NCI-H2029 (cell line): ENCODE data around the gene C5orf15.
"Not testable (repeated sequence)": the region's sequence is repeated elsewhere in the genome, so short reads cannot be mapped to it uniquely, and the experiment has no call there.

Experiments used
- DNase-seq: peaks from one replicate; lab custom pipeline; 2025; lab: John Stamatoyannopoulos, UW

The C5orf15 gene

GRCh38 chr5:133994297-133994989 is 26.0 kb upstream of the C5orf15 start:
- no peak for DNase-seq

GRCh38 chr5:133993185-133993936 is 24.9 kb upstream of the C5orf15 start:
- peak; percentile 56 for DNase-seq

GRCh38 chr5:133992429-133993155 is 24.2 kb upstream of the C5orf15 start:
- DNase-seq = peak; percentile 50

GRCh38 chr5:133991171-133991910 is 22.9 kb upstream of the C5orf15 start:
- DNase-seq = no peak

GRCh38 chr5:133990396-133990795 is 22.0 kb upstream of the C5orf15 start:
- peak; percentile 83 for DNase-seq

DNA sequence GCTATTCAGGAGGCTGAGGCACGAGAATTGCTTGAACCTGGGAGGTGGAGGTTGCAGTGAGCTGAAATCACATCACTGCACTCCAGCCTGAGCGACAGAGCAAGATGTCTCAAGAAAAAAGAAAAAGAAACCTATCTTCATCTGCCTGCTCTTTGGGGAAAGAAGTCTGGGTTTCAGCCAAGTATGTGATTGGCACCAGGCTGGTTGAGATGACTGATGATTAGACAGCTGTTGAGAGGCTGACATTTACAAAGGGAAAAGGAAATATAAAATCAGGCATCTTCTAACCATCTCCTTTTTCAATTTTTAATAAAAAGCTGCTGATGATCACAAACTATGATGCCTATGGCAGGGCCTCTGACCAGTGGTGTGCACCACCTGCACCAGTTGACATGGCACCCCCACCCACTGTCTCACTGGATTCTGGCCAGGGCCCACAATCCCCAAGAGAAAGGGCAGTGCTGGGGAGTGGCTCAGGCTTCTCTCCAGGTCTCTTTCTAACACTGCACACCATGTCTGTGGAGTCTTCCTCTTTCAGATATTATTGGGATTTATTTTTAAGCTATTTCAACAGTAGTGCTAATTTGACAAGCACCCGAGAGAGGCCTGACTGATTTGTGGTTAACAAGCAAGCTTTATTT is 17.2 kb upstream of the C5orf15 start:
- DNase-seq = no peak

- DNase-seq = no peak
These were observed 15.2 kb upstream of the C5orf15 start for GRCh38 chr5:133983674-133984073.

- DNase-seq = no peak
These were observed 13.3 kb upstream of the C5orf15 start for GRCh38 chr5:133981714-133982113.

GRCh38 chr5:133980652-133981051 is 12.2 kb upstream of the C5orf15 start:
- DNase-seq = no peak

DNA sequence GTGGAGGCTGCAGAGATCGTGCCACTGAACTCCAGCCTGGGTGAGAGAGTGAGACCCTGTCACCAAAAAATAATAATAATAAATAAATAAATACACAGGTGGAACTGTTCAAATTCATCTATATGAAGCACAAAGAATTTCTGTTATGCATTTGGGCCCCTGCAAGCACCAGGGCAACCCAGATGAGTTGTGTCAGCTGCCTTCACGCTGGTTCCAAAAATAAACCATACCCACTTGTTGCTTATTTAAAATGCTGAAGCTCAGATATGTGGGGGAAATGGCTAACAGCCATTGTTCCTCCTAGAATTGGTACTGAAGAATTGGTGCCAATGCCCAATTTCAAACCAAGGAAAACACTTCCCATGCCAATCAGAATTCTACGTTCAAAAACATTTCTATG is 10.5 kb upstream of the C5orf15 start:
- no peak for DNase-seq

DNA sequence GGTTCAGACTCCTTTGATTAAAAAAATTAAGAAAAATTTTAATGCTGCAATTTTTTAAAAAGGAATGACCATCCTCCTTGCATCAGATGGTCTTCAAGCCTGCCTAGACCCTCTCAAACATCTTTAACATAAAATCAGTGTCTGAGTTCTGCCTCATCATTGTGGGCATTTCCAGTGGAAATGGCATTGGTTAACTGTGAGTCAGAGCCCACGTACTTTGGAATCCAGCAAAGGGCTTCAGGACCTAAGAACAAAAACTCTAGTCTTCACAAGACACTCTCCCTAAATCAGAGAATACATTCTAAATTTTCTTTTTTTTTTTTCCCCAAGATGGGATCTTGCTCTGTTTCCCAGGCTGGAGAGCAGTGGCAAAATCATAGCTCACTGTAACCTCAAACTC is 9.4 kb upstream of the C5orf15 start:
- no peak for DNase-seq

DNA sequence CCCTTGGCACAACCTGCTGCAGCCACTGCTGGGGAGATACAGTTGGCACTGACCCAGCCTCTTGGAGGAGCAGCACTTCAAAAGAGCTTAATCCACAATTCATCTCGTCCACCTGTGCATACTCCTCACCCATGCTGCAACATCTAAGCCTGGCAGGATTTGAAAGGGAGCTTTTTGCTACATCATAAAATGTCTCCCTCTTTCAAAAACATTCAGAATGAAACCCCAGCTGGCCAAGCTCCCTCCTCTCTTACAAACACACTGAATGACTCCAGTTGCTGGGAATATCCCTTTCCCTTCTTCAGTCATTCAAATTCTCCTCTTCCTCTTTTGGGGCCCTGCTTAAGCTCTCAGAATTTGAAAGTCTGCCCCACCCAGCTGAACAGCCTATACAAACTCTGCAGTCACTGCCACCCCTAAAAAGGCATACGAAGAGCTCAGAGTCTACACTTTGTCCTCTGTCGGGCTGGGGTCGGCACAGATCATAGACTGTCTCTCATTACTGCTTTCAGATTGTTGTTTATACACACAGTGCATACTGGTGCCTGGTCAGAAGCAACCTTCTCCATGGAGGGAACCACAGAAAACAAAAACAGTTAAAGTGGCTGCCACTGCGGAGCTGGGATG is 8.8 kb upstream of the C5orf15 start:
- peak; percentile 53 for DNase-seq

DNA sequence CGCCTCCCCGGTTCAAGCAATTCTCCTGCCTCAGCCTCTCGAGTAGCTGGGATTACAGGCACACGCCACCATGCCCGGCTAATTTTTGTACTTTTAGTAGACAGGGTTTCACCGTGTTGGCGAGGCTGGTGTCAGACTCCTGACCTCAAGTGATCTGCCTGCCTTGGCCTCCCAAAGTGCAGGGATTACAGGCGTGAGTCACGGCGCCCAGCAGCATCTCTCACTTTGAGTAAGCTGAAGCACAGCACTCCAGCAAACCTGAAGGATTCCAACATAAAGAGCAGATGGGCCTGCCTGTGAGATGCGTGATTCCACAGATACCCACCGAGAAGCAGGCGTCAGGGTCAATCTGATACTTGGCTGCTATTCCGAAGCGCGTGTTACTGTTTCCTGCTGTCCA is 7.1 kb upstream of the C5orf15 start:
- not testable (repeated sequence) for DNase-seq

DNA sequence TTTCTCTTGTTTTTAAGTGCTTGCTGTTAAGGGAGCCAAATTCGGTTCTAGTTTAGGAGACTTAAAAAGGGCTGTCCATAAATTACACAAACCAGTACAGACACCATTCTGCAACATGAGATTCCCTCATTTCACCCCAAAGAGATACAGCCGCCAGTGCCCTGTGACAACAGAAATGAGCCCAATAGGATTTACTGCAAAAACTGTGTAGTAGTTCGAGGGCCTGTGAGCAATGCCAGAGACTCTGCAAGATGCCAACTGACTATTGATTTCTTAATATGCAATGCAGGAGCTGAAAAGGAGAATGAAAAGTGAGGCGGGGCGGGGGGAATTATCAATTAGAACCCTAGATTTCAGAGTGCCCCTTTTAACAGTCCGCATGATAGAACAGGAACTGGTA is 5.7 kb upstream of the C5orf15 start:
- DNase-seq = no peak

DNA sequence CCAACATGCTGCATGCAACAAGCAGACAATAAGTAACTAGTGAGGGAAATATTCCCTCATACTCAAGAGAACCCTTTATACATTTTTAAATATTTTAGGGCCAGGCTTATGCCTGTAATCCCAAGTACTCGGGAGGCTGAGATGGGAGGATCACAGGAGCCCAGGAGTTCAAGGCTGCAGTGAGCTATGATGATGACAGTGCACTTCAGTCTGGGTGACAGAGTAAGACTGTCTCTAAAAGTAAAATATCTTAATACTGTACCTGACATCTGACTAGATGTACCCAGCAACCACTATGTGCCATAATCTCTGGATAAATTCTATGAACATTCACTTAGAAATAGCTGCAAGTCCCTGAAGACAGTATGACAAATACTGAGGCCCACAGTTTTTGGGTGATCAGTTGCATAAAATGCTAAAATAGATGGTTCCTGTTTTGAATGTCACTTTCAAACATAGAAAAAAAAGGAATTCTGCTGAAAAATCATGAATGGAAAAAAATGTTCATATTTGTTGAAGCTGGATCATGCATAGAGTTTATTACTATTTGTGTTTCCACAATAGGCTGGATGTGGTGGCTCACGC is 2.0 kb upstream of the C5orf15 start:
- DNase-seq = no peak

DNA sequence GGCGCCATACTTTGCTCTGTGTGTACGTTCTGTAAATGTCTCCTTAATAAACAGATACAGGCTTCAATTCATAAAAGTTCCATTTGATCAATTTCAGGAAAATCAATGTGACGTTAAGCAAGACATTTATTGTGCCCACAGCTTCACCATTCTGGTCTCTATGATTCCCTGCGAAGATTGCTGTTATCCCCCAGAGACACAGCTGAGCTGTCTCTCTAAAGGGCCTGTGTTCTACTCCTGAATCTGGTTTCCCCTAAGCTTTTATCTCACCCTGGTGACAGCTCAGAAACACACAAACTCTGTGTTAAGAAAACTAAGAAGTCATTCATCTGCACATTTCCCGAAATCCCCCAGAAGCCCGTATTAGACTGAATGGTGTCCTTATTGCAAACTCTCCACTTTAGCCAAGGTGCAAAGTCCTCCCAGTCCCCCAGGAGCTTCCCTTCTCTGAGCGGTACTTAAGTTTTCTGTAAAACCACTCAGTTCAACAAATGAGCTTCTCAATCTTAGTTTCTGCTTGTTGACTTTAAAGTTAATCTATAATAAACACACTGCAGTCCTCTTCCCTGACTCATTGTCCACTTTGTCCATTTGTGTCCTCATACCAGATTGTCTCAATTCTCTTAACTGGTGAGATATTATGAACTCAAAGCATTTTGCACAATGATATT is 1.4 kb upstream of the C5orf15 start:
- no peak for DNase-seq

- no peak for DNase-seq
These were observed 674 bp downstream of the C5orf15 start for GRCh38 chr5:133967698-133968203.

GRCh38 chr5:133967124-133967523 is 1.3 kb downstream of the C5orf15 start:
- DNase-seq = no peak

DNA sequence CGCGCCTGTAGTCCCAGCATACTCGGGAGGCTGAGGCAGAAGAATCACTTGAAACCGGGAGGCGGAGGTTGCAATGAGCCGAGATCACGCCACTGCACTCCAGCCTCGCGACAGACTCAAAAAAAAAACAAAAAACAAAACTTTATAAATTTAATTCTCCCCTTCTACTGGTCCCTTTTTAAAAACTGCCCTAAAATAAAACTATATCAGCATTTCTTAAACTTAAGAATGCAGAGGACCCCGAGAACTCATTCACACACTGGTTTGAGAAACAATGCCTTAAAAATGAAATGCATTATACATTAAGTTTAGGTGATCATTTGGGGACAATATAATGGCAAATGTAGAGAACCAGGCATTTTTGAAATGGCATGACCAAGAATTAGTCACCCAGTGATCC is 2.3 kb downstream of the C5orf15 start:
- DNase-seq = no peak

- no peak for DNase-seq
These were observed 4.8 kb downstream of the C5orf15 start for GRCh38 chr5:133963493-133964128.
